GM21447 (cell line): Measurements from ENCODE around the gene TMPRSS11D.

Experiments used
- ATAC-seq: cut with Tn5 transposase; IDR thresholded peaks from one replicate; pipeline ENCODE4 v1.9.1; 2021; ENCODE audit not compliant: unreplicated experiment

TMPRSS11D gene

DNA sequence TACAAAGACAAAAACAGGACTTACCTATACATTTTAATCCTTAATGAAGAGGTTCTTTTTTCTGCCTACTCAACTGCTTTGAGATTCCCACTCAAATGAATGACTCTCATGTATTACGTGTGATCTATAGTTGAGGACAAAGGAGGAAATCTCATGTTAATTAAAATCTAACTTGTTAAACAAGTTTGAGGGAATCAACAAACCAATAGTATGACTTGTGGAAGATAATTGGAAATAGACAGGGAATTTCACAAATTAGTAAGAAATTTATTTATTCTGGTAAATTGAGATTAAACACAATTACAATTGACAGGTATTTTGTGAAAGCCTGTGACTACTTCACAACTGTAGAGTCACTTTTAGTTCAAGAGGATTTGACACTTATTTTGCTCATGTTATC, at the start of gene TMPRSS11D:
Gene TMPRSS11D, minus strand, starts transcription at position 101 of the 400 bp plus-strand sequence. Its CDS starts 69 bp downstream, at position 32.
- no peak for ATAC-seq

GRCh38 chr4:67933038-67933437, 49.2 kb upstream of the TMPRSS11D start:
- ATAC-seq = no peak

- no peak for ATAC-seq
These were observed 47.5 kb upstream of the TMPRSS11D start for GRCh38 chr4:67931256-67931655.

GRCh38 chr4:67929426-67929825, 45.6 kb upstream of the TMPRSS11D start:
- no peak for ATAC-seq

DNA sequence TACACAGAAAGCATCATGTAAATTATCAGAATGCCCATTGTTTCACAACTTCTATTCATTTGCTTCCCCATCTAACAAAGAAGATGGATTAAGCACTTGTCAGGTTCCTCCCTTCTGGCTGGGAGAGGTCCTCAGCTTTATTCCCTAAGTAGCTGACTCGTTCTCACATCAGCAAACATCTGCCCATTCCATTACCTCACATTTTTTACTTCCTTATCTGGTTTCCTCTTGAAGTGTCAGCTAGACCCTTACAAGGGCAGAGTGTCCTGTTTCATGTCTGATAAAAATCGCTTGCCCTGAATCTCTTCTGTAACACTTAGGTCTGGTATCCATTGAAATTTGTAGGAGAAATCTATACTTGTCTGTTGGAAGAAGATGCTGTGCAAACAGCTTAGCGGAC, 44.7 kb upstream of the TMPRSS11D start:
- no peak for ATAC-seq

DNA sequence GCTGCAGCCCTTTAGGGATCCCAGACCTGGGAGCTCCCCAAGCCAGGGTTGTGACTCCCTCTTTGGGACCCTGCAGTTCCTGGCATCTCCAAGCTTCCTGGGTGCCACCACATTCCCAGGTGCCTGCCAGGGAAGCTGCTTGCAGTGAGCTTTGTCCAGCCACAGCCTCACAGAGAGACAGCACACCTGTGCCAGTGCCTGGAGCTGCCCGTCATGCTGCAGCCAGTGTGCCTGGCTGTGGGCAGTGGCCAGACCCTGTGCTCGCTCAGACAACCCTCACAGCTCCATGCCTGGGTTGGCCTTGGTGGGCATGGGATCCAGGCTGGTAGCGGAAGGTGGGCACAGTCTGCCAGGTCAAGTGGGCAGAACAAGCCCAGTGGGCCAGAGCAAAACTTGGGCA, 43.4 kb upstream of the TMPRSS11D start:
- no peak for ATAC-seq

DNA sequence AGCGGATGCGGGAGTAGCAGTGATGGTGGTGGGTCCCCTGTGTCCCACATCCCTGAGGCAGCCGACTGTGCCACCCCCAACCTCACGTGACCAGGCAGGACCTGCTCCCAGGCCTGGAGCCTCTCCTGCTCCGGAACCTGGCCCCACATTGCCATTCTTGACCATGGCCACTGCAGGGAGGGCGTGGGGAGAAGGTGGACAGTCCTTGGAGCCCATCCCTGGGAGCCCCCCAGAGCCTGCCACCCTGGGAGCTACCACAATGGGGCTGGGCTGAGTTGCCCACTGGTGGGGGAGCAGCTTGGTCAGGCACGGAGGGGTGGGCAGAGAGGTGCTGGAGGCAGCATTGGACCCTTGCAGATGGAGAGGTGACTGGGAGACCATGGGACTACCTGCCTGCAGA, 42.7 kb upstream of the TMPRSS11D start:
- no peak for ATAC-seq

- no peak for ATAC-seq
These were observed 38.9 kb upstream of the TMPRSS11D start for GRCh38 chr4:67922697-67923096.

GRCh38 chr4:67918428-67918827, 34.6 kb upstream of the TMPRSS11D start:
- no peak for ATAC-seq

GRCh38 chr4:67915400-67915966, 31.7 kb upstream of the TMPRSS11D start:
- no peak for ATAC-seq

GRCh38 chr4:67912080-67912479, 28.3 kb upstream of the TMPRSS11D start:
- no peak for ATAC-seq

DNA sequence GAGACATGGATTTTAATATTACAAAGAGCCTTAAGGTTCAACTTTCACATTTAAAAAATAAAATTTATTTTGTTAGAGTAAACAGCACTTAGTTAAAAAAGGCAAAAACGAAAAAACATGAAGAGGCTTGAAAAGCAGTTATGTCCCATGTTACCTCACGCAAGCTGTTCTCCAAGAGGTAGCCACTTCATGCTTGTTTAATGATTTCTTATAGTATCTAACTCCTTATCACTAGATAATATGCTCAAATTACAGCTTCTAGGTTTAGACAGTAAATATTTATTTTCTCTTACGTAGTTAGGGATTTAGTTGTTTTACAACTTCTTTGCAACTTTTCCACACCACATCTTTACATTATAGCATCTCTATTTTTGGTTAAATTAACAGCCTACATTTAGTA, 27.8 kb upstream of the TMPRSS11D start:
- no peak for ATAC-seq

- ATAC-seq = no peak
These were observed 27.3 kb upstream of the TMPRSS11D start for GRCh38 chr4:67911141-67911540.

GRCh38 chr4:67910585-67910905, 26.7 kb upstream of the TMPRSS11D start:
- no peak for ATAC-seq

DNA sequence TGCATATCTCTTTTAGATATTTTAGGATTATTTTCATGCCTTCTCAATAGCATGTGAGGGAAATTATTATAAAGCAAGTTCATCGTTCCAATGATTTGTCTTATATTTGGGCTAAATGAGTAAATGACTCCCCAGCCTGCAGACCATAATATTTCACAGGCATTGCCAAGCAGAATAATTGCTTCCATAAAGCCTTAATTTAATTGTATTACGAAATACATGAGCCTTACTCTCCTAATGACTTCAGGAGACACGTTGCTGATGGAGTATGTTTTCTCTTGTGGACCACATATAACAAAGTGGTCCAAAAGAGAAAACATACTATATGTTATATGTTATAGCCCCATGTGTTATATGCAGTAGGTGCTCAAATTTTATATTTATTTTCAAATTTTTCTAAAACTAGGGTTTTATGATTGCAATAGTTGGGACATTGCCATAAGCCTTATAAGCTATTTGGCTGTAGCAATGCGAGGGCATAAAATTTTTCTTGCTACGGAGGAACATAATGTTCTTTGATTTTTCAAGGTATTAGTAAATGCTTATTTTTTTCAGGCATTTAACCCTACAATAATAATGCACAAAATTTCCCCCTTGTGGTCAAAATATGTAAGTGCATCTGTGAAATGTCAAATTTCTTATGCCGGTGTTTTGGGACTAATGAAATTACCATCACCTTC, 26.2 kb upstream of the TMPRSS11D start:
- ATAC-seq = no peak

DNA sequence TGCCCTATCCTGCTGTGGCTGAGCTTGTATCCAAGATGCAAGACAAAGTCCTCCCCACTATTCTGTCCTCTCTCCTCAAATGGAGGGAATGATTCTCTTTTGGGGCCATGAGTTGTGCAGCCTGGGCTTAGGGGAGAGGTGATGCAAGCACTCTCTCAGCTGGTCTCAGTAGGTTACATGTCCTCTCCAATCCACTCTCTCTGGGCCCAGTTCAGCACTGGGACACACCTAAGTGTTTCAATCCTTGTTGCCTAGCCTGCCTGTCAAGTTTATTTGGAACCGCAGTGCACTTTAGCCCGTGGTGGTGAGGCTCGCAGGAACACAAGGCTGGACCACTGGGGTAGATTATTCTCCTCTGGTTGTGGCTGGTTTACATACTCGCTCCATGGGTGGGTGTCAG, 23.8 kb upstream of the TMPRSS11D start:
- no peak for ATAC-seq

DNA sequence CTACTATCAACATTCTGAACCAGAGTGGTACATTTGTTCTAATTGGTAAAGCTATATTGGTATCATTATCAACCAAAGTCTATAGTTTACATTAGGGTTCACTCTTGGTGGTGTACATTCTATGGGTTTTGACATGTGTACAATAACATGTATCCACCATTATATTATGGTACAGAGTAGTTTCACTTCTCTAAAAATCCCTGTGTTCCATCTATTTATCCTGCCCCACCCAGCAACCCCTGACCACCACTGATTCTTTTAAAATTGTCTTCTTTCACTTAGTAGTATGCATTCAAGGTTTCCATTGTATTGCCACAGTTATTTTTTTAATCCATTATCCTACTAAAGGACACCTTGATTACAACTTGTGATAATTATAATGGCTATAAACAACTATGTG, 15.3 kb upstream of the TMPRSS11D start:
- ATAC-seq = no peak

DNA sequence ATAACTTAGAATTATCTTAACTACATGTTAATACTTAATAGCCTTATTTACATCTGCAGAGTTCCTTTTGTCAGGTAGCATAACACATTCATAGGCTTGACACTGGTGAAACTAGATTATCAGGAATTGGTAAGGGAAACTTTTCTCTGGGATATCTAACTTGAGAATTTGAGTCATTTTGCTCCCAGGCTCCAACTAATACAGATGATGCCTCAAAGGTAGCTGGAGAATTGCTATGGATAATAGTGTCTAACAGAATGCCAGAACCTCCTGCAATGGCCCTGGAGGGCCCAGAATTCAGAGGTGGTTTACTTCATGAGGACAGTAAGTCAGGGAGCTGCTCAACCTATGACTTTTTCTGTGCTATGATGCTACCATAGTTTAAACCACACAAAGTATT, 13.9 kb upstream of the TMPRSS11D start:
- ATAC-seq = no peak

GRCh38 chr4:67896421-67897065, 12.7 kb upstream of the TMPRSS11D start:
- no peak for ATAC-seq

- ATAC-seq = no peak
These were observed 10.9 kb upstream of the TMPRSS11D start for GRCh38 chr4:67894659-67895058.

DNA sequence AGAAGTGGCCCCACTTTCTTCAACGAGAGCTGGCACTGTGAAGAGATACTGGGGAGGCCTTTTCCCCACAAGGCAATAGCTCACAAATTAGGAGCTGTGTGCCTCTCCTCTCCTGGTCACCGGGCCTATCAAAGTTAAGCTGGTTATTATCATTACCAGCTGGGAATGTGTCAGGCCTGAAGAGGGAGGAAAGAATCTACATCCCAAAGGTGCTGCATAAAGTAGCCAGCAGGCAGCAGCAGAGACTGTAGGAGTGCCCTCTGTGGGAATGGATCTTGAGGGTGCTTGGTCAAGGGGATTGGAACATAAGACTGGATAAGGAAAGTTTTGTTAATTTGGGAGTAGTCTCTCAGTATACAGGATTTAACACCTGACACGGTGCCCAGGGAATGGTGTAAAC, 9.1 kb upstream of the TMPRSS11D start:
- no peak for ATAC-seq

GRCh38 chr4:67892253-67892652, 8.5 kb upstream of the TMPRSS11D start:
- no peak for ATAC-seq

GRCh38 chr4:67891645-67892044, 7.8 kb upstream of the TMPRSS11D start:
- no peak for ATAC-seq
